CD4-positive, alpha-beta T cell treated with Interleukin-15 for 4 hours (primary cell): ENCODE measurements around the gene SNW1.
"Not testable (repeated sequence)": the region's sequence is repeated elsewhere in the genome, so short reads cannot be mapped to it uniquely, and the experiment has no call there.

ENCODE experiments used
- DNase-seq: peaks from one replicate; pipeline ENCODE4 v3.0.0-alpha.2; 2020; ENCODE audit warnings: low spot score

Gene SNW1

GRCh38 chr14:77747425-77747824 is 13.5 kb downstream of the SNW1 start:
- not testable (repeated sequence) for DNase-seq

- no peak for DNase-seq
Measured at GRCh38 chr14:77746064-77746702, 14.8 kb downstream of the SNW1 start.

- DNase-seq: no peak
Measured at GRCh38 chr14:77741438-77741837, 19.5 kb downstream of the SNW1 start.

GRCh38 chr14:77738559-77739250 is 22.3 kb downstream of the SNW1 start:
- peak; percentile 49 for DNase-seq

- no peak for DNase-seq
Measured at GRCh38 chr14:77730976-77731497, 29.9 kb downstream of the SNW1 start.

- no peak for DNase-seq
Measured at GRCh38 chr14:77722301-77722700, 38.7 kb downstream of the SNW1 start.

- no peak for DNase-seq
Measured at GRCh38 chr14:77721437-77721836, 39.5 kb downstream of the SNW1 start.

GRCh38 chr14:77717608-77718305 is 43.2 kb downstream of the SNW1 start:
- no peak for DNase-seq

- DNase-seq: no peak
Measured at GRCh38 chr14:77714926-77715325, 46.0 kb downstream of the SNW1 start.

- no peak for DNase-seq
Measured at GRCh38 chr14:77710364-77710763, 50.6 kb downstream of the SNW1 start.

- no peak for DNase-seq
Measured at GRCh38 chr14:77709412-77709811, 51.5 kb downstream of the SNW1 start.

- DNase-seq: no peak
Measured at GRCh38 chr14:77708749-77709148, 52.2 kb downstream of the SNW1 start.

- peak; percentile 91 for DNase-seq
Measured at GRCh38 chr14:77707724-77708408, 53.1 kb downstream of the SNW1 start, which contains the start of the genes ALKBH1 and SLIRP. Gene ALKBH1, minus strand, starts transcription at chr14:77708023. Its CDS starts 19 bp downstream, at chr14:77708004. Gene SLIRP, plus strand, starts transcription at chr14:77708103. Its CDS starts 9 bp downstream, at chr14:77708112.

GRCh38 chr14:77707355-77707723 is 53.6 kb downstream of the SNW1 start:
- peak; percentile 16 for DNase-seq

GRCh38 chr14:77691259-77691658 is 69.7 kb downstream of the SNW1 start:
- DNase-seq: no peak

- no peak for DNase-seq
Measured at GRCh38 chr14:77682158-77682553, 78.8 kb downstream of the SNW1 start.

- no peak for DNase-seq
Measured at GRCh38 chr14:77681196-77682157, 79.5 kb downstream of the SNW1 start.

GRCh38 chr14:77674931-77675330 is 86.0 kb downstream of the SNW1 start:
- no peak for DNase-seq

GRCh38 chr14:77673193-77673592 is 87.8 kb downstream of the SNW1 start:
- DNase-seq: no peak
